Tongue (tissue), 2 donors: ENCODE data around the gene ECE1. TPM values are rescaled to one million over a fixed set of nuclear protein-coding genes. Genes with fewer than 3 reads are reported as not detected.

Source experiments
- DNase-seq: peaks from one replicate; pipeline ENCODE4 v3.0.0-alpha.2; 2015
- total RNA-seq: library from RNA; depleted of rRNA; stranded (reverse); fragments of >200 nt; gene quantifications from one replicate; pipeline ENCODE4 v1.2.3, GENCODE V29; 2014

ECE1 gene
- total RNA-seq, 1 donor from 2014 or later, result 40.9 TPM

GRCh38 chr1:21325231-21325718, 35.0 kb upstream of the ECE1 start:
- no peak for DNase-seq

- DNase-seq, result peak; percentile 75
These were observed 34.3 kb upstream of the ECE1 start for GRCh38 chr1:21324368-21325141.

- no peak for DNase-seq
These were observed 32.8 kb upstream of the ECE1 start for GRCh38 chr1:21323091-21323490.

DNA sequence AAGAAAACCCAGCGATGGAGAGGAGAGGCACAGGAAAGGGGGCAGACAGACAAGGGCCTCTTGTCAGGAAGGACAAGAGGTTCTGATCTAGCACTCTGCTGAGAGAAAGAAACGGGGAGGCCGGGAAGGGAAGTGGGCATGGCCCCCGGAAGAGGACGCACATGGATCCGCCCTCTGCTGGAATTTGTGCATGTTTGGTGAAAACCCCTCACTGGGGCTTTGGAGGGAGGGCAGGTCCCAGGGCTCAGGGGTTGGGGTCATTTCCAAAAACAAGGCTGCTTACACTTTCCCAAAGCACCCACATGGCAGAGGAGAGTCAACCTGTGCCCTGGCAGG, 32.4 kb upstream of the ECE1 start:
- DNase-seq, result no peak

GRCh38 chr1:21321963-21322680, 31.9 kb upstream of the ECE1 start:
- DNase-seq, result no peak

GRCh38 chr1:21320410-21321108, 30.3 kb upstream of the ECE1 start:
- DNase-seq, result no peak

DNA sequence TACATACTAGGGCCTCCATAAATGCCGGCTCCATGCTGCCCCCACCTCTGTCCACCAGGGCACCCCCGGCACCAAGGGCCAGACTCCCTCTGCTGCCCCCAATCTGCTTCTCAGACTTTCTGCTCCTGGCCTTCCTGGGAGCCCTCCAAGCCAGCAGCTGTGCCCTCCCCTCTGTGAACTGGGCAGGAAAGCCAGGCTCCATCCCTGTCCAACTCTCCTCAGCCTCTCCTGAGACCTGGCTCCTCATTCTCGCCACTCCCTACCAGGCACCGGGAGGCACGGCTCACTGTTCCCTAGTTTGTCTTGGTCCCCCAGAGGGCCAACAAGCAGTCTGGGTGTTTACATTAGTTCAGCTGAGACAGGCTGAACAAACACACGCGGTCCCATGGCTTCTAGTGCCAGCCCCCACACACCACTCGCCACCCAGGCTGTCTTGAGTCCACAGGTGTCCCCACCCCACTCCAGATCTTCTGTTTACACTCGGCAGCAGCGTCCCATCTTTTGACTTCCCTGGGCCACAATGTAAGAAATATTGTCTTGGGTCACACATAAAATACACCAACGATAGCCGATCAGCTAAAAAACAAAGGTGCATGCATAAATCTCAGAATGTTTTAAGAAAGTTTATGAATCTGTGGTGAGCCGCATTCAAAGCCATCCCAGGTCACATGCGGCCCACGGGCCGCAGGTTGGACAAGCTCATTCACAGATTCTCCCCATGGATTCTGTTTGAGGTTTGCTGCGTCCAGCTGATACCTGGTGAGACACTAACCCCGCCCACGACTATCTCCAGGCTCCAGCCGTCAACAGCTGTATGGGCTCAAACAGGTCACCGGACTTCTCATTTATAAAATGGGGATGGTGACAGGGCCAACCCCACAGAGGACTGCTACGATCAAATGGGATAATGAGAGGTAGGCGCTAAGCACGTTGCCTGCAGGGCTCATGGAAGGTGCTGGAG, 29.5 kb upstream of the ECE1 start:
- peak; percentile 50 for DNase-seq

DNA sequence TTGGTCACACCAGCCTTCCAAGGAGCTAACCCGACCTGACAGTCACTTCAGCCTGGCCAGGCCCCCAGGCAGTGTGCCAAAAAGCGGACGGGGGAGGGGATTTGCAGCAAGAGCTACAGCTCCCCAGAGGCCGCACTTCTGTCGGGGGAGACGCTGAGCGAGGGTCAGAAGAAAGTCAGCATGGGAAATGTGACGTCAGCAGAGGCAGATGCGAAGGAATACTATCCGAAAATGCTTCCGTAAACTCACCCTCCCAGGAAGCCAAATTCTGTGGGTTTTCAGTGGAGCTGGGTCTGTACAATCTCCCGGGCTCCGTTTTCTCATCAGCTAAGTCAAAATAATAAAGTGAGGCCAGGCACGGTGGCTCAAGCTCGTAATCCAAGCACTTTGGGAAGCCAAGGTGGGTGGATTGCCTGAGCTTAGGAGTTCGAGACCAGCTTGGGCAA, 28.5 kb upstream of the ECE1 start:
- peak; percentile 85 for DNase-seq

- no peak for DNase-seq
These were observed 27.9 kb upstream of the ECE1 start for GRCh38 chr1:21318057-21318713.

DNA sequence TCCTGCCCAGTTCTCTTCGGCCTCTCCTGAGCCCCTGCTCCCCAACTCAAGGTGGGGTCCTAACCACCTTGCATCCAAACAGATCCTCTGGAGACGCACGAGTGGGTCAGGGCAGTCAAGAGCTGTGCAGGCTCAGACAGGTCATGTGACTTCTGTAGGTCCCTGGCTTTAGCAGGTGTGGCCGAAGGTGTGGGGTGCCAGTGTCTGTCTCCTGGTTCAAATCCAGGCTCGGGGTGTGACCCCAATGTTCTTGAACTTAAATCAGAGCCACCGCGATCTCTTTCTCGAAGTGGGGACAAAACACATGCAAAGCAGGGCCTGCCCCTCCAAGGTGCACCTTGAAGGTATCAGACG, 27.4 kb upstream of the ECE1 start:
- DNase-seq, result no peak

GRCh38 chr1:21317035-21317689, 26.9 kb upstream of the ECE1 start:
- no peak for DNase-seq

DNA sequence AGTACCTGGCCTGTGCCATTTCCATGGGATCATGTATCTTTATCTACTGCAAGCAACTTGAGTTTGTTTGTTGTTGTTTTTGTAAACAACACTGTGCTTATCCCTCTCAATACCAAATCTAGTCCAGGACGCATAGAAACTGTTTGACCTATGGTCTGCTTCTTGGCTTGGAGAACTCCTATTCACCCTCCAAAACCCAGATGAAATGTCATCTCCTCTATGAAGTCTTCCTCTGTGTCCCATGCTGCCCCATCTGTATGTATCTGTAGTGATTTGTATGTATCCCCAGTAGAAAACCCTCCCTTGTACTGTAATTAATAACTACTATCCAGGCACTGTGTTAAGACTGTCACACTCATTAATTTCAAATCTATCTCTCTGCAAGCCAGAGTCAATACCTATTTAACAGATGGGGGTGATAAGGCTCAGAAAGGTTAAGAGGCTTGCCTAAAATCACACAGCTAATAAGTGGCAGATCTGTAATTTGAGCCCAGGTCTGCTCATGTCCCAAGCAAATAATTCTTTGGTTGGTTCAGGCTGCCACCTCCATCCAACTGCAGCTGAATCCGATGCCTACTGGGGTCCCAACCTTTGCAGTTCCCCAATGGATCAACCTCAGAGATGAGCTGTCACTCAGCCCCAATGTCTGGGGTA, 24.6 kb upstream of the ECE1 start:
- no peak for DNase-seq

DNA sequence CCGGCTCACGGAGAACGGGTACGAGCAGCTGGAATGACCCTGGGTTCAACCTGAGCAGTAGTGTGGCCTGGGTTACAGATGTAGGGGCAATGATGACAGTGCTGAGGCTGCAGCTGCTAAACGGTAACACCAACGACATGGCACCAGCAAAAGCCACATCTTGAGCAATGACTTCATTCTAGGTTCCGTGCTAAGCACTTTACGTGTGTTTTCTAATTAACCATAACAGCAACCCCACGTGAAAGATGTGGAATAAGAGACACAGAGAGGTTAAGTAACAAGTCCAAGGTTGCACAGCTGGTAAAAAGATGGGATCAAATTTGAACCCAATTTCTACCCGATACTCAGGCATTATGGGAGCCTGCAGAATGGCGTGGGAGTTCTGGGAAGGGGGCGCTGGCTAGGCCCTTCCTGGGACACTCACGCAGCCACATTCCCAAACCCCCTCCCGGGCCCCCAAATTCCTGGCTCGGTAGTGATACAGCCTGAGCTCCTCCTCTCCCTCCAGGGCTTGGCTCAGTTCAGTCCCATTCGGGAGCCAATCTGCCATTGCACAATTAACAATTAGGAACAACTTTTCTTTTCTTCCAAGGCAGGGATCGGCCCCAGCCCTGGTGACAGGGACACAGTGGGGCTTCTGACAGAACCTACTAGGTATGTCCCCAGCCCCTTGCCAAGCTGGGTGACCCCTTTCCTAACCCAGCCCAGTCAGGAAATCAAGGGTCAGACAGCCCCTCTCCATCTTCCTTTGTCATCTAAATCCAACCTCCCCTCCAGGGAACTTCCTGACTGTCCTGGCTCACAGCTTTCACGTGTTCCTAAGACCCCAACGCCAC, 23.8 kb upstream of the ECE1 start:
- peak; percentile 64 for DNase-seq

- DNase-seq, result peak; percentile 62
These were observed 23.1 kb upstream of the ECE1 start for GRCh38 chr1:21313203-21313885.

DNA sequence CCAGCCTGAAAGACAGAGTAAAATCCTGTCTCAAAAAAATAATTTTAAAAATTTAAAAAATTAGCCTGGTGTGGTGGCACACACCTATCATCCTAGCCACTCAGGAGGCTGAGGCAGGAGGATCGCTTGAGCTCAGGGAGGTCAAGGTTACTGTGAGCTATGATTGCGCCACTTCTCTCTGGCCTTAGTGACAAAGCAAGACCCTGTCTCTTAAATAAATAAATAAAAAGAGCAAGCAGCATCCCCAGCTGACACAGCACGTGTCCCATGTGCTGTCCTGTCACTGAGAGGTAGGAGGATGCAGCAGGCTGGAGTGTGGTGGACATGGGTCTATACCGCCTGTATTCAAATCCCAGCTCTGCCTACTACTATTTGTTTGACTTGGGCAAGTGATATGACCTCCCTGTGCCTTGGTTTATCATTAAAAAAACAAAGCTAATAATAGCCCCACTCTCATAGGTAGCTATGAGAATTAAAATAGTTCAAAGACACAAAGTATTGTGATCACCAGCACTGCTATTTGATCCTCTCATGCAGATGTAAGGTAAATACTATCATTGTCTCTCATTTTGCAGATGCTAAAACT, 22.2 kb upstream of the ECE1 start:
- DNase-seq, result no peak

DNA sequence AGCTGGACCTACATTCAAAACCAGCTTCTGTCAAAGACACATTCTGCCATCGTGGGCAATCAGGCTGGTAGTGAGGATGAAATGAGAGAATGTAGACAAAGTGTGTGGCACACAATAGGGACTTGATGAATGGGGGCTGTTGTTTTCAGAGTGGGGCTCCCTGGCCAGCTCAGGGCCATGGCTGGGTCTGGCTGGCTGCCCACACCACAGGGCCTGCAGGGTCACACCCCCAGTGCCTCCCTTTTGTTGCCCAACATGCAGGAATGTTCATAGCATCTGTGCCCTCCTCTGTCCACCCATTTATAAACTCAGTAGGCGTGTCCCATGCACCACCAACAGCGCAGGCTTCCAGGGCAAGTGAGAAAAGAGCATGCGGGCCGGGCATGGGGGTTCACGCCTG, 20.8 kb upstream of the ECE1 start:
- DNase-seq, result no peak

GRCh38 chr1:21308847-21309652, 18.8 kb upstream of the ECE1 start:
- peak; percentile 64 for DNase-seq
